Activated effector memory CD4-positive, alpha-beta T cell treated with Interleukin-2 at 50 U/mL for 16 hours (primary cell): ENCODE measurements around the gene IQGAP2.
"Not testable (repeated sequence)": the region's sequence is repeated elsewhere in the genome, so short reads cannot be mapped to it uniquely, and the experiment has no call there.

ENCODE experiments used
- DNase-seq: peaks from one replicate; pipeline ENCODE4 v3.0.0-alpha.2; 2020

Gene IQGAP2

GRCh38 chr5:76422227-76422626, 19.1 kb downstream of the IQGAP2 start:
- DNase-seq, result no peak

- no peak for DNase-seq
These were observed 19.7 kb downstream of the IQGAP2 start for GRCh38 chr5:76422742-76423141.

- no peak for DNase-seq
These were observed 22.1 kb downstream of the IQGAP2 start for GRCh38 chr5:76425146-76425545.

- no peak for DNase-seq
These were observed 23.1 kb downstream of the IQGAP2 start for GRCh38 chr5:76425928-76426804.

- no peak for DNase-seq
These were observed 24.4 kb downstream of the IQGAP2 start for GRCh38 chr5:76427206-76428140.

- DNase-seq, result not testable (repeated sequence)
These were observed 25.5 kb downstream of the IQGAP2 start for GRCh38 chr5:76428550-76428949.

GRCh38 chr5:76433261-76433660, 30.2 kb downstream of the IQGAP2 start:
- no peak for DNase-seq

- DNase-seq, result not testable (repeated sequence)
These were observed 34.4 kb downstream of the IQGAP2 start for GRCh38 chr5:76437507-76437906.

- DNase-seq, result no peak
These were observed 34.9 kb downstream of the IQGAP2 start for GRCh38 chr5:76438025-76438424.

GRCh38 chr5:76439201-76439600, 36.1 kb downstream of the IQGAP2 start:
- DNase-seq, result no peak

- DNase-seq, result no peak
These were observed 36.8 kb downstream of the IQGAP2 start for GRCh38 chr5:76439929-76440328.

- DNase-seq, result no peak
These were observed 38.0 kb downstream of the IQGAP2 start for GRCh38 chr5:76441101-76441500.

GRCh38 chr5:76441890-76442673, 39.0 kb downstream of the IQGAP2 start:
- DNase-seq, result no peak

GRCh38 chr5:76443066-76443800, 40.1 kb downstream of the IQGAP2 start:
- DNase-seq, result no peak

GRCh38 chr5:76445063-76445462, 42.0 kb downstream of the IQGAP2 start:
- no peak for DNase-seq

GRCh38 chr5:76445830-76446229, 42.7 kb downstream of the IQGAP2 start:
- no peak for DNase-seq

GRCh38 chr5:76446776-76447175, 43.7 kb downstream of the IQGAP2 start:
- no peak for DNase-seq

GRCh38 chr5:76449606-76450005, 46.5 kb downstream of the IQGAP2 start:
- DNase-seq, result no peak

- DNase-seq, result no peak
These were observed 47.0 kb downstream of the IQGAP2 start for GRCh38 chr5:76450054-76450453.

GRCh38 chr5:76451031-76451701, 48.1 kb downstream of the IQGAP2 start:
- no peak for DNase-seq

GRCh38 chr5:76455531-76456133, 52.5 kb downstream of the IQGAP2 start:
- no peak for DNase-seq
